ENCODE data around the gene TRPV6. TPM values are rescaled to one million over a fixed set of nuclear protein-coding genes. Genes with fewer than 3 reads are reported as not detected.

The TRPV6 gene
- polyA plus RNA-seq, 4 donors = 9.1 to 14.8 (median 11.1) TPM

DNA sequence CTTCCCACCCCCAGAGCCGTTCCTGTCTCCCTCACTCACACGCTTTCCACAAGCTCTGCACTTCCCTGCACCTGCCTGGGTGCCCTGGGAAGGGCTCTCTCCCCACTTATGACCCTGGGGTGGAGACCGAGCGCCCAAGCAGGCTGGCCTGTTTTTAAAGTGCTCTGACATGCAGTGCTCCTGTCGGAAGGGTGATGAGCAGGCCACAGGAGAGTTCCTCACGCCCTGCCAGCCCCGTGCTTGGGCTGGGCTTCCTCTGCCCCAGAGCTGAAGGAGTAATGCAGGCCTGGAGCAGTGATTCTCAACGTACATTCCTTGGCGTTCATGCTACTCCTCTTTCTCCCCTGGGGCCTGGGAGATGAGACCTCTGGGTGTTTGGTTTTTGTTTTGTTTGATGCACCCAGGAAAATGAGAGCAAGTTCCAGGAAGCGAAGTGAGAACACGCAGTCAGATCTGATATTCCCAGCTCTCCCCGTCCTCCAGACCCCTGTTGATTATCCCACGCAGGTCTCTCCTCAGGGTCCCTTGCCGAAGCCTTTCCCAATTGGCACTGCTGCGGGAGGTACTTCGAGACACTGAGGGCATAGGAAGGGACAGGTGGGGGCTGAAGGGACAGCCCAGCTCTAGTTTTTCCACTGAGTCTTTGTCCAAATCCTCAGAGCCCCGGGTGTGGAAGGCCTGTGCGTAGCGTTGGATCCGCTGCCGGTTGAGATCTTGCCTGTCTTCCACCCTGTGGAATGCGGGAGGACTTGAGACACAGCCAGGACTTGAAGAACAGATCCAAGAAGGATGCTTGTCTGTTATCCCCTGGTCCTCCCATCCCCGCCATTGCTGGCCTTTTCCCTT is 14.1 kb downstream of the TRPV6 start:
- DNase-seq (ENCODE audit: low read depth in 4 of 4, low spot score in 3 of 4) = no peak

DNA sequence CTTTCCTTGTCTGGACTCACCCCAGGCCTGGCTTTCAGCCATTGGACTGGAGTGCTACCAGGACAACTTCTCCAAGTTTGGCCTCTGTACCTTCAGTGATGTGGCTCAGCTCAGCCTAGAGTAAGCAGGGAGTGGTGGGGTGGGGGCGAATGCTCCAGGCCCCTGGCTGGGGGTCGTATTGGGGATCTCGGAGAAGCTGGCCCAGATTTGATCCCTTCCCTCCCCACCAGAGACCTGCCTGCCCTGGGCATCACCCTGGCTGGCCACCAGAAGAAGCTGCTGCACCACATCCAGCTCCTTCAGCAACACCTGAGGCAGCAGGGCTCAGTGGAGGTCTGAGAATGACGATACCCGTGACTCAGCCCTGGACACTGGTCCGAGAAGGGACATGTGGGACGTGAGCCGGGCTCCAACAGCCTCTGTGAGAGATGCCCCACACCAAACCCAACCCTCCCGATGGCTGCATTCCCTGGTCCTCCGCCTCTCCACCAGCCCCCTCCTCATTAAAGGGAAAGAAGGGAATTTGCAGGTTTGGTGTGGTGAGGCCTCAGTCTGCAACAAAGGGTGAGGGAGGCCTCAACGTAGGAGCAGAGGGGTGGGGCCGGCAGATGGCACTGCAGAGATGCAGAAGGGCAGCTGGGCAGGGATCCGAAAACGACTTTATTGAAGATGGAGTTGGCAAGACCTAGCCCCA is 14.8 kb downstream of the TRPV6 start:
- no peak for DNase-seq (ENCODE audit: low read depth in 4 of 4, low spot score in 3 of 4)

DNA sequence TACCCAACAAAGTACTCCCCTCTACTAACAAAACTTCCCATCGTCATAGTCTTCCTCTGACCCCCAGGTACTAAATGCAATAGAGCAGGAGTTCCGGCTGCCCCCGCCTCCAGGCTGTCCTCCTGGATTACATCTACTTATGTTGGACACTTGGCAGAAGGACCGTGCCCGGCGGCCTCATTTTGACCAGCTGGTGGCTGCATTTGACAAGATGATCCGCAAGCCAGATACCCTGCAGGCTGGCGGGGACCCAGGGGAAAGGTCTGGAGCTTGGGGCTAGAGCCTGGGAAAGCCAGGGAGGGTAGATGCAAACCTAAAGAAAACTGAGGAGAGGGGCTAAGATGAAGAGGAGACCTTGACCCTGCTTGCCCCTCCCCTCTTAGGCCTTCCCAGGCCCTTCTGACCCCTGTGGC is 15.4 kb downstream of the TRPV6 start:
- no peak for DNase-seq (ENCODE audit: low read depth in 4 of 4, low spot score in 3 of 4)

DNA sequence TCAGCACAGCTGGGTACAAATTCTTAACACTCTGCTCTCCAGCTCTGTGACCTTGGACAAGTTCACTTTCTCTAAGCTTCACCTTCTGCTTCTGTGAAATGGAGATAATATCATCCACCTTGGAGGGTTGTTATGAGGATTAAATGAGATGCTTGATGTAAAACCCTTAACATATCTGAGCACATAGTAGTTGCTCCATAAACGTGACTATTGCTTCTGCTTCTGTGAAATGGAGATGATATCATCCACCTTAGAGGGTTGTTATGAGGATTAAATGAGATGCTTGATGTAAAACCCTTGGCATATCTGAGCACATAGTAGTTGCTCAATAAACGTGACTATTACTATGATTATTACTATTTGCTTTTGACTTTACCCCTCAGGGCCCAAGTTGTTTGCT is 16.1 kb downstream of the TRPV6 start:
- DNase-seq (ENCODE audit: low read depth in 4 of 4, low spot score in 3 of 4) = no peak

DNA sequence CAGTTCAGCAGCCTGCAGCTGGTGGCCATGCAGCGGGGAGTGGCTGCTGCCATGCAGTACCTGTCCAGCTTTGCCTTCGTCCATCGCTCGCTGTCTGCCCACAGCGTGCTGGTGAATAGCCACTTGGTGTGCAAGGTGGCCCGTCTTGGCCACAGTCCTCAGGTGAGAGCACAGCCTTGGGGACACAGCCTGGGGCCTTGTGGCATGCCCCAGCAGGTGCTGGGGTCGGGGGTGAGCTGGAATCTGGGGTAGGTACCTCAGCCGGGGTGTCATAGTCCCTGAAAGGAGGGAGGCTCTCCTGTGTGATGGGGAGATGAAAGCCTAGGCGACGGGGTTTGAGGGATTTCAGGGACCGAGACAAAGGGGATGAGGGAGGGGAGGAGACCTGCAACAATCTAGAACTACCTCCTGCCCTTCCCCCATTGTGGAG is 16.5 kb downstream of the TRPV6 start:
- no peak for DNase-seq (ENCODE audit: low read depth in 4 of 4, low spot score in 3 of 4)

DNA sequence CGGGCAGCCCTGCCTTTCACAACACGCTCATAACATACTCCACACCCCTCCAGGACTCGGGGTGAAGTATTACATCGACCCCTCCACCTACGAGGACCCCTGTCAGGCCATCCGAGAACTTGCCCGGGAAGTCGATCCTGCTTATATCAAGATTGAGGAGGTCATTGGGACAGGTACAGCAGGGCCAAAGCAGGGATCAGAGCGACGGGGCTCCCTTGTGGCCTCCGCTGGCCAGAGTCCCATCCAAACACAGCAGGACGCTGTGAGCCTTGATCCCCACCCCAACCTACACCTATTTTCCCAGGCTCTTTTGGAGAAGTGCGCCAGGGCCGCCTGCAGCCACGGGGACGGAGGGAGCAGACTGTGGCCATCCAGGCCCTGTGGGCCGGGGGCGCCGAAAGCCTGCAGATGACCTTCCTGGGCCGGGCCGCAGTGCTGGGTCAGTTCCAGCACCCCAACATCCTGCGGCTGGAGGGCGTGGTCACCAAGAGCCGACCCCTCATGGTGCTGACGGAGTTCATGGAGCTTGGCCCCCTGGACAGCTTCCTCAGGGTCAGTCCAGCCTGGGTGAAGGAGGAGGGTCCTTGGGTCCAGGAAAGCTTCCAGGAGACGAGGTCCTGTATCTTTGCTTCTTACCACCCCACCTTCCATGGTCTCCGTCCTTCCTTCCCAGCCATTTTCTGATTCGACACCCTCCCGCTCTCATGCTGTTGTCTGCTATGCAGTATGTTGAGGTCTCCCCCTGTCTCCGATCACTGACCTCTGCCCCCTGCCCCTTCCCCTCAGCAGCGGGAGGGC is 17.2 kb downstream of the TRPV6 start:
- DNase-seq (ENCODE audit: low read depth in 4 of 4, low spot score in 3 of 4) = no peak

DNA sequence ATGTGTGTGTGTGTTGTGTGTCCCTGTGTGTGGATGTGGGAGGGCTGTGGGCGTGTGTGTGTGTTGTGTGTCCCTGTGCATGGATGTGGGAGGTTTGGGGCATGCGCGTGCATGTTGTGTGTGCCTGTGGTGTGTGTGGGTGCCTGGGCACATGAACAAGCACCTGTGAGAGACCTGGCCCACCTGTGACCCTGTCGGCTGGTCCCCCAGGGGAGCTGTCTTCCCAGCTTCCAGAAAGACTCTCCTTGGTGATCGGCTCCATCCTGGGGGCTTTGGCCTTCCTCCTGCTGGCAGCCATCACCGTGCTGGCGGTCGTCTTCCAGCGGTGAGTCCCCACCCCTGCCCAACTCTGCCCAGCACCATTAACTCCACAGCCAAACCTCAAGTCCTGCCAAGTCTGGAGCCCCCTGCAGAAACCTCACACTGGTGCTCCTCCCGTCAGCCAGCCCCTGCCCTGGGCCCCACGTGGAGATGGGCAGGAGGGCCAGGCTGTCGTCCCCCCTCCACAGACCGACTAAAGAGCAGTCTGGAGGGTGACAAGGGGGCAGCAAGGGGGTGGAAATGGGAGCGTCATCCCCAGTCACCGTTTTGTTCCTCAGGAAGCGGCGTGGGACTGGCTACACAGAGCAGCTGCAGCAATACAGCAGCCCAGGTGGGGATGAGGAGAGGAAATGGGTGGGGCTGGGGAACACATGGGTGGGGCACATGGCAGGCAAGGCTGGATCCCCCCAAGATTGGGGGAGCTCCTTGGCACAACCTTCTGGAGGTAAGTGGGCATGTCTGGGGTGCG is 18.0 kb downstream of the TRPV6 start:
- DNase-seq (ENCODE audit: low read depth in 4 of 4, low spot score in 3 of 4) = no peak

DNA sequence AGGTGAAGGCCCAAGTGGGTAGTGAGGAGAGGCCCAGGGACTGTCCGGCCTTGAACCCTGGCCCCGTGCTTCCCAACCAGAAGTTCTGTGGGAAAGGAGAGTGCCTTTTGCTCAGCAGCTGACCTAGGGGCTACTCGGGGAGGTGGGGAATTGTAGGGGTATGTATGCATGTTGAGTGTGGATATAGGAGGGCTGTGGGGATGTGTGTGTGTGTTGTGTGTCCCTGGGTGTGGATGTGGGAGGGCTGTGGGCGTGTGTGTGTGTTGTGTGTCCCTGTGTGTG is 18.5 kb downstream of the TRPV6 start:
- DNase-seq (ENCODE audit: low read depth in 4 of 4, low spot score in 3 of 4) = no peak

DNA sequence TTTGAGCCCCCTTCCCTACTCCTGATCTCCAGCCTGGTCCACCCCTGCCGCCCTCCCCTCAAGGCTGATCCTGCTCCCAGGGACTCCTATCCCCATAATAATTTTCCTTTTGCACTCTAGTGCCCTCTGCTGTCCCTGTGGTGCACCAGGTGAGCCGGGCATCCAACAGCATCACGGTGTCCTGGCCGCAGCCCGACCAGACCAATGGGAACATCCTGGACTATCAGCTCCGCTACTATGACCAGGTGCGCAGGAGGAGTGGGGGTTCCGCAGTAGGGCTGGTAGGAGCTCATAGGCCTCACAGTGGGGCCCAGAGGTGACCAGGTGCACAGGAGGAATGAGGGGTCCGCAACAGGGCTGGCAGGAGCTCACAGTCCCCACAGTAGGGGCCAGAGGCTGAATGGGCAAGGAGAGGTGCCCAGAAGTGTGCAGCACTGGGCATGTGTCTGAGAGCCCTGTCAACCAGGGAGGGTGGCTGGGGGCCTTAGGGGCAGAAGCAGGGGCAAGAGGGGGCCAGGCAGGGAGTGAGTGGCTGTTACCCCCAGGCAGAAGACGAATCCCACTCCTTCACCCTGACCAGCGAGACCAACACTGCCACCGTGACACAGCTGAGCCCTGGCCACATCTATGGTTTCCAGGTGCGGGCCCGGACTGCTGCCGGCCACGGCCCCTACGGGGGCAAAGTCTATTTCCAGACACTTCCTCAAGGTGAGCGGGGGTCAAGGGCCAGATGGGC is 19.0 kb downstream of the TRPV6 start:
- no peak for DNase-seq (ENCODE audit: low read depth in 4 of 4, low spot score in 3 of 4)

DNA sequence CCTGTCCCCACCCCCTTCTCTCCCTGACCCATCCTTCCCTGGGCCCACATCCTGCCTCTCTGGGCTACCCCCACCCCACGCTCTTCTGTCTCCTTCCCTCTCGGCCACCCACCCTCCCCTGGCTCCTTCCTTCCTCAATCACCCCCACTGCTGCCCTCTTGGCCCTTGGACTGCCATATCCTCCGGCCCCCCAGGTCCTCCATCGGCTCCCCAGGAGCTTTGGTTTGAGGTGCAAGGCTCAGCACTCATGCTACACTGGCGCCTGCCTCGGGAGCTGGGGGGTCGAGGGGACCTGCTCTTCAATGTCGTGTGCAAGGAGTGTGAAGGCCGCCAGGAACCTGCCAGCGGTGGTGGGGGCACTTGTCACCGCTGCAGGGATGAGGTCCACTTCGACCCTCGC is 19.8 kb downstream of the TRPV6 start:
- no peak for DNase-seq (ENCODE audit: low read depth in 4 of 4, low spot score in 3 of 4)

DNA sequence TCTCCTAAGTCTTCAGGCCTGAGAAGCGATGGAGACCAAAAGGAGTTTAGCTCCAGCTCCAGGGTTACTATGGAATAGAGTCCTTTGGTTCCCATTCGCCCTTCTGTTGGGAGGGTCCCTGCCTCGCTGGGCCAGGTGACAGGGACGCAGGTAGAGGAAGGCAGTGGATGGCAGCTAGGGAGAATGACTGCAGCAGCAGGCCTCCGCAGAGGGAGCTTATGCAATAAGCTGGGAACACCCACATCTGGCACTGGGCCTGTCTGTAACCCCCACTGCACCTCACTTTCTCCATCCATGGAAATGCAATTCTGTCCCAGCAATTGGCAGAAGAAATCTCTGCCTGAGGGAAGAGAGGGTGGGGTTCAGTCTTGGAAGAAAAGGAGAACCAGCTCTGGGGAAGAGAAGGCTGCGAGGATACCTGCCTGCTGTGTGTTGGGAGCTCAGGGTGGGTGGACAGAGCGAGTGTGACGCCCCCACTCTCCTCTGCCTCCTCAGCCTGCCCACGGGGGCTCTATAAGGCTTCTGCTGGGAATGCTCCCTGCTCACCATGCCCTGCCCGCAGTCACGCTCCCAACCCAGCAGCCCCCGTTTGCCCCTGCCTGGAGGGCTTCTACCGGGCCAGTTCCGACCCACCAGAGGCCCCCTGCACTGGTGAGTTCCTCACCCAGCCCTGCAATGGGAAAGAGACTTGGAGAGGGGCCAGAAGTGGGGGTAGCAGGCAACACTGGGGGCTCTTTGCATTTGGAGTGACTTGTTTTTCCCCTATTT is 20.4 kb downstream of the TRPV6 start:
- no peak for DNase-seq (ENCODE audit: low read depth in 4 of 4, low spot score in 3 of 4)

DNA sequence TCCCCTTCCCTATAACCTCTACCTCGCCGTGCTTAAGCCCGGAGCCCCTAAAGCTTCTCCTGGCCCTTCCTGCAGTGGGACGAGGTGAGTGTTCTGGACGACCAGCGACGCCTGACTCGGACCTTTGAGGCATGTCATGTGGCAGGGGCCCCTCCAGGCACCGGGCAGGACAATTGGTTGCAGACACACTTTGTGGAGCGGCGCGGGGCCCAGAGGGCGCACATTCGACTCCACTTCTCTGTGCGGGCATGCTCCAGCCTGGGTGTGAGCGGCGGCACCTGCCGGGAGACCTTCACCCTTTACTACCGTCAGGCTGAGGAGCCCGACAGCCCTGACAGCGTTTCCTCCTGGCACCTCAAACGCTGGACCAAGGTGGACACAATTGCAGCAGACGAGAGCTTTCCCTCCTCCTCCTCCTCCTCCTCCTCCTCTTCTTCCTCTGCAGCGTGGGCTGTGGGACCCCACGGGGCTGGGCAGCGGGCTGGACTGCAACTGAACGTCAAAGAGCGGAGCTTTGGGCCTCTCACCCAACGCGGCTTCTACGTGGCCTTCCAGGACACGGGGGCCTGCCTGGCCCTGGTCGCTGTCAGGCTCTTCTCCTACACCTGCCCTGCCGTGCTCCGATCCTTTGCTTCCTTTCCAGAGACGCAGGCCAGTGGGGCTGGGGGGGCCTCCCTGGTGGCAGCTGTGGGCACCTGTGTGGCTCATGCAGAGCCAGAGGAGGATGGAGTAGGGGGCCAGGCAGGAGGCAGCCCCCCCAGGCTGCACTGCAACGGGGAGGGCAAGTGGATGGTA is 21.5 kb downstream of the TRPV6 start:
- no peak for DNase-seq (ENCODE audit: low read depth in 4 of 4, low spot score in 3 of 4)

DNA sequence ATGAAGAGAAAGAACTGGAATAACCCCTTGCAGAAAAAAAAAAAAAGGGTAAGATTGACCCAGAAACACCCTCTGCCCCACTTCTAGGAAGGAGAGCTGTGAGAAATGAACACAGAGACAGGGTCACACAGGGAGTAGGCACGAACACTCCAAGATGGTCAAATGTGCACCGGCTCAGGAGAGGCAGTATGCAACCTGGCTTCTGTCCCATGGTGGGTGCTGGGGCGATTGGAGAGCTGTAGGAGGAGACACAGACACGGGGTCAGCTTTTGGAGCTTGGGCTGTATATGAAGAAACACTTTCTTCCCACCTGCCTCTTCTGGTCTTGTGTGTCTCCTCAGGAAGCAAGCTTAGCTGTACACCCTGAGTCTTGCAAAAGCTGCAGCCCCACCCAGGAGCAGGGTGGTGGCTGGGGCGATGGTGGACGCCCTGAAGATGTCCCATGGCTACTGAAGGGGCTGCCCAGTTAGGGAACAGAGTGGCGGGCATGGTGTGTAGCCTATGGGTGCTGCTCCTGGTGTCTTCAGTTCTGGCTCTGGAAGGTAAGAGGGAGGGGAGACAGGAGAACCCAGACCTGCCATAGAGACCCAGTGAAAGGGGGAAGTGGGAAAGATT is 22.7 kb downstream of the TRPV6 start:
- DNase-seq (ENCODE audit: low read depth in 4 of 4, low spot score in 3 of 4) = no peak

DNA sequence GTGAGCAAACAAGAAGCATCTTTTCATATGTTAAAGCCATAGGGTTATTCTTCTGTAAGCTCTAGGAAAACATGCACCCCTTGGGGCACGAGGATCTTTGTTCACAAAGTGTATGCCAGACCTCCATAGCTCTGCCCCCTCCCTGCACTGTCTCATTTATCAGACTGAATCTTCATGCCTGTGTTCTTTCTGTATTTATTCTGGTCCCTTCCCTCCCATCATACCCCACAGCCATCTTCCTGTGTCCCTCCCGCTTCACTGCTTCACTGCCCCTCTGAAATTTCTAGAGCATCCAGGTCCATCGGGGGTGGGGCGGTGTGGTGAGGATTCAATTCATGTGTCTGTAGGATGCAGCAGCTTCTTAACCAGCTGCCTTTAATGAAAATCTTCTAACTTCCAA is 23.2 kb downstream of the TRPV6 start:
- no peak for DNase-seq (ENCODE audit: low read depth in 4 of 4, low spot score in 3 of 4)

DNA sequence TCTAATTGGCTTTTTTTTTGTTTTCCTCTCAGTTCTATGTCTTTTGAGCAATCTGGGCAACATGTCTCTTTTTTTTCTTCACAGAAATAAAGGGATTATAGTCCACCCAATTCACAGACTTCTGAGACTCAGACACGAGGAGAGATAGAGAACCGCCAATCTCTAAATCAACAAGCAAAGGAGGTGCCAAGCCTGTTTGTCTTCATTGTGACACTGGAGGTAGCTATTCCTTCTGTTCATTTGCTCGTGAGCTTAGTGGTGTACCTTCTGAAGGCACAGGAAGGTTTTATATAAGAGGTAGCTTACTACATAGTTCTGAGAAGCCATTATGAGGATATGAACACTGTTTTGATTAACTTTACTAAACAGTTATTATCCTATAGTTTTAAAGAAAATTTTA is 24.6 kb downstream of the TRPV6 start:
- DNase-seq (ENCODE audit: low read depth in 4 of 4, low spot score in 3 of 4) = no peak

DNA sequence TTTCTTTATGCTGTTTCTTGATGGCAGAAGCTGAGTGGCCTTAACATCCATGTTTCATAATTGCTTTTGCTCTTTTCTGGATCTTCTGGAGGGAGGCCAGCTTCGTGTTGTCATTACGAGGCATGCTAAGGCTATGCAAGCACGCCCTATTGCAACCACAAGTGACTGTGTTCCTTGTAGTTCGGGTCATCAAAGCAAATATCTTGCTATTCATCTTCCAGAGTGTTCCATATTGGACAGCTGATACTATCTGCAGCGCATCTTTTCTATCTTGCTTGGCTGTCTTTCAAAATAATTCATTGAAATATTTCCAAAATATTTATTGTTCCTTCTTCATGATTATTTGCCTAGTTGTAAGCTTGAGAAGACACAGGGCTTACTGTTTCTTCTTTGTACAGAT is 25.7 kb downstream of the TRPV6 start:
- DNase-seq (ENCODE audit: low read depth in 4 of 4, low spot score in 3 of 4) = no peak

DNA sequence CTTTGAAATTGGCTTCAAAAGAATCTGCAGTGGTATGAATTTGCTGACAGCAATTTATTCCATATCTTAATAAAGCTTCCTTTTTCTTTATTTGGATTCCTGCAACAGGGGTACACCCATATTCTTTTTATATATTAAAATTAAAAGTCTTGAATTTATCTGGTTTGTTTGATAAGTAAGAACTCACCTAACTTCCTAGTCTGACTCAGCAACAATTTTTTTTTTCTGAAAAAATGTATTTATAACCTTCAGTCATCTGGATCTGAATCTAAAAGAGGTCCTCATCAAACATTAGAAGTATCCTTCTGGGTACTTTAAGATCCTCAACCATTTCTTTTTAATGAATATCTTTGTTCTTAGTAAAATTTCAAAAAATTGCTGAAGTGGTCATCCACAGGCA is 26.1 kb downstream of the TRPV6 start:
- DNase-seq (ENCODE audit: low read depth in 4 of 4, low spot score in 3 of 4) = no peak

DNA sequence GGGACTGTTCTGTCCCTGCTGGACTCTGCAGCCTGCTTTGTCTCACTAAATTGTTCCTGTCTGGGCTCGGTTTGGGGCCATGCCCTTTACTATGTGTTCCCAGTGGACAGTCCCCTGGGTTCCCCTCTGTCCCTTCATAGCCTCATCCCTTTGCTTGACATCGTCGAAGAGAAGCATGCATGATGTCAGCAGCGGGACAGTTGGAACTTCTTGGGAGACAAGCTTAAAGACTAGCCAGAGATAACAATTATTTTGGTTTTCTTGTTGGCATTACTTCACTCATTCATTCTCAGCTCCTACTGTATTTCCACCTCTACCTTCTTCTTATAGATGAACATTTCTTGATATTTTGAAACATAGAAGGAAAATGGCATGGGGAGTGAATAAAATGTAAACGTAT is 27.9 kb downstream of the TRPV6 start:
- DNase-seq (ENCODE audit: low read depth in 4 of 4, low spot score in 3 of 4) = no peak
